Activated CD8-positive, alpha-beta memory T cell treated with anti-CD3 and anti-CD28 coated beads for 36 hours (primary cell): ENCODE measurements around the gene SLC5A9. TPM values are rescaled to one million over a fixed set of nuclear protein-coding genes. Genes with fewer than 3 reads are reported as not detected.

ENCODE experiments used
- CTCF ChIA-PET: fragments of 350-600 bp; sonication (Branson Sonifier 250); formaldehyde crosslinking; loops from one replicate; lab custom pipeline; 2021; ENCODE audit warnings: antibody characterized with exemption; lab: Charles Lee
- POLR2A ChIA-PET: fragments of 350-600 bp; sonication (Branson Sonifier 250); formaldehyde crosslinking; loops from one replicate; lab custom pipeline; 2021; ENCODE audit warnings: antibody characterized with exemption; lab: Charles Lee
- total RNA-seq, 2 experiments: library from RNA; stranded (reverse); gene quantifications; one replicate each; pipeline ENCODE4 v1.2.3, GENCODE V29; 2021

The SLC5A9 gene
- not detected for total RNA-seq

DNA sequence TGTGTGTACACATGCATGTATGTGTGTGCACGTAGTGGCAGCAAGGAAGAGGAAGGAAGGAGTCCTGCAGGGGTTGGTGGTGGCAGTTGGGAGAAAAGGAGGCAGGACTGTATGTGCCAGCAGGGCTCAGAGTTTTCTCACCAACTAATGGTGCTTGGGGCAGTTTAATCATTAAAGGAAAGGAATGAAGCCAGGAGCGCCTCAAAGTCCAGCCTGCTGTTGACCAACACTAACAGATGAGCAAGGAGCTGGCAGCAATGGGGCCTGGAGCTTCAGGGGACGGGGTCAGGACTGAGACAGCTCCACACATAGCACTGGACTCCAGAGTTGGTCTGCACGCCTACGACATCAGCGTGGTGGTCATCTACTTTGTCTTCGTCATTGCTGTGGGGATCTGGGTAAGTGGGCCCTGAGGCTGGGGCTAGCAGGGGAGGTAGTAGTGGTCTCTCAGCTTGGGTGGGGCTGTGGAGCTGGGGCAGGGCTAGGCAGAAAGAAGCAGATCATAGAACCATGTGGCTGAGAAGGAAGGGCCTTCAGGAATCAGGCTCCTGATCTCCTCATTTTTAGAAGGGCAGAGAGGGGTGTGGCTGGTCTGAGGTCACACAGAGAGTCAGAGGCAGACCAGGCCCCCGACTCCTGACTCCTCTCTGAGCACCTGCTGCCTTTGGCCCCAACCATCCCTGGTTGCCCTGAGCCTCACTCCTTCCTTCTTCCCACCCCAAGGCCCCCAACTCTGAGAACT is at the start of gene SLC5A9:
SLC5A9 (plus strand) TSS at position 216 of the 742 bp plus-strand sequence; CDS start at position 237, 21 bp downstream.
- POLR2A ChIA-PET = no interaction called here
- CTCF ChIA-PET = no interaction called here

- ChIA-PET POLR2A (no interaction called here), CTCF (no interaction called here)
Measured at GRCh38 chr1:48175116-48175515, 47.4 kb upstream of the SLC5A9 start.

DNA sequence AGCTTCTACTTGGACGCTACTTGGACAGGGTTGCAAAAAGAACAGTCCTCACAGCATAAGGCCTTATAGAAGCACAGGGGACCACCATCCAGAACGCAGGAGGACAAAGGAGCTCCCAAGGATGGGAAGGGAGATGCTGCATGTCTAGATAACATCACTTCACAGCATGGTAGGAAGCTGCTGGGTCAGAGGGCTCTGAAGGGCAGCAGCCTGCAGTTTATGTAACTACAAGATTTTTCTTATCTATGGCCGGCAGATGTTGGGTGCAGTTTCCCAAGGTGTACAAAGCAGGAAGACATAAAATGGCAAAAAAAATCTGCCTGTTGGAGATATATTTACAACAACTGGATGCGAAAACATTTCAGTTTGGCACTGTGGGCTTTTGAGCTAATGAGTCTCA is 45.3 kb upstream of the SLC5A9 start:
- CTCF ChIA-PET = no interaction called here
- POLR2A ChIA-PET = no interaction called here

DNA sequence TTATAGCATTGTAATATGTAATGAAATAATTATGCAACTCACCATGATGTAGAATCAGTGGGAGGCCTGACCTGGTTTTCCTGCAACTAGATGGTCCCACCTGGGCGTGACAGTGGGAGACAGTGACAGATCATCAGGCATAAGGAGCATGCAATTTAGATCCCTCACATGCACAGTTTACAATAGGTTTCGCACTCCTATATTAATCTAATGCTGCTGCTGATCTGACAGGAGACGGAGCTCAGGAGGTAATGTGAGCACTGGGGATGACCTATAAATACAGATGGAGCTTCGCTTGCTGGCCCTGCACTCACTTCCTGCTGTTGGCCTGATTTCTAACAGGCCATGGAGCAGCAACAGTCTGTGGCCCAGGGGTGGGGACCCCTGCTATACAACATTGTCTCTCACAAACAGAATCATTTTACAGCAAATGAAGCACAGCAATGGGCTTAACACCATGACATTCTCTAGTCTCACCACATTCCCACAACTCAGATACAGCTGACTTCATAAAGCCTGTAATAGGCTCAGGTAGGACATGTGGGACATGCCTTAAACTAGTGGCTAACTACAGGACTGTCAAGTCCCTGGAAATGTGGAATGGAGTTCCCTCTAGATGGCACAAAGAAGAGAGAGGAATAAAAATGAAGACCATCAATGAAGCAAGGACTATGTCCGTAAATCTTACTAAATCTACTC is 40.7 kb upstream of the SLC5A9 start:
- CTCF ChIA-PET = no interaction called here

DNA sequence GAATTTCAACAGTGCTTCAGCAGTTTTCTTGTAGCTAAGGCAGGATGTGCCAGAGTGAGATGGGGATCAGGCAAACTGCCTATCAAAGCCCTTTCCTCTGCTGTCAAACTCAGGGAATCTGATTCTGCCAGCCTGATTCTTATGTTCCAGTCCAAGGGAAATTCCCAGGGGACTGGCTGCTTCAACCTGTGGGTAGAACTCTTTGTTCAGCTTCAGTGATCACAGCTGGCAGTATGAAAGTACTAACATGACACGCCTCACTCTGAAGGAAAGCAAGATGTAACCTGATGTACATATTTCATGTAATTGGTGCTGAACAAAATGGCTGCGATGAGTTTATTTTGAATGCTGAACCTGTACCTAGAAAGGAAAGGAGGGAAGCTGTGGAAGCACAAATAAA is 40.1 kb upstream of the SLC5A9 start:
- ChIA-PET CTCF (no interaction called here), POLR2A (no interaction called here)

More for the DNA sequence above, 40.7 kb upstream of the SLC5A9 start:
- POLR2A ChIA-PET = no interaction called here

DNA sequence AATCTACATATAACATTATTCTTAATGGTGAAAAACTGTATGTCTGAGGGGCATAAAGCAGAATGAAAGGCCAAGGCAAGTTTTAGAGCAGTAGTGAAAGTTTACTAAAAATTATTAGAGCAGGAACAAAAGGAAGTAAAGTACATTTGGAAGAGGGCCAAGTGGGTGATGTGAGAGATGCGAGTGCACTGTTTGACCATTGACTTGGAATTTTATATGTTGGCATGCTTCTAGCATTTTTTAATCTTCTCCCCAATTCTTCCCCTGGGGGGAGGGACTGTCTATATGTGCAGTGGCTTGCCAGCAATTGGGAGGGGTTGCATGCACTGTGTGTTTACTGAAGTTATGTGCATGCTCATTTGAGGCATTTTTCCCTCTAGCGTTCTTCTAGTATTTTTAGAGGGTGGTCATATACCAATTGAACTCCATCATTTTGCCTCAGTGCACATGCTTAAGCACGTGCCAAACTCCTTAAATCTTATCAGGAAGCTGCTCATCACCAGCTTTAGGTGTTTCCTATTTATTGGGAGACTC is 36.1 kb upstream of the SLC5A9 start:
- CTCF ChIA-PET = no interaction called here
- POLR2A ChIA-PET = no interaction called here

- ChIA-PET POLR2A (no interaction called here), CTCF (no interaction called here)
Measured at GRCh38 chr1:48187969-48188563, 34.5 kb upstream of the SLC5A9 start.

DNA sequence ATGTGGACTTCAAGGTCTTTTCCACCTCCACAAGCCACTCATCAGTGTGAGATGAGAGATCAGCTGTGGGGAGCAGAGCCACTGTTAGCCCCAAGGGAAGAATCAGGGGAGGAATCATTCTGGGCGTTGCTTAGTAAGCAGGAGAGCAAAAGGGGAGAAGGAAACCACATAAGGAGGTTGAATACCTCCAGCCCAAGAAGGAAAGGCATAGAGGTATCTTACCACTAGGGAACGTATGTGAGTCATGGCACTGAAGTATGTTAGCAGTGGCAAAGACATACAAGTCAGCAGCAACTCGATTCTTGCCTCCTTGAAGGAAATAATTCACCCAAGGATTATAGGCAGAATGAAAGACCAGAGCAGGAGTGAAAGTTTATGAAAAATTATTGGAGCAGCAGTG is 31.6 kb upstream of the SLC5A9 start:
- POLR2A ChIA-PET = no interaction called here
- CTCF ChIA-PET = no interaction called here

DNA sequence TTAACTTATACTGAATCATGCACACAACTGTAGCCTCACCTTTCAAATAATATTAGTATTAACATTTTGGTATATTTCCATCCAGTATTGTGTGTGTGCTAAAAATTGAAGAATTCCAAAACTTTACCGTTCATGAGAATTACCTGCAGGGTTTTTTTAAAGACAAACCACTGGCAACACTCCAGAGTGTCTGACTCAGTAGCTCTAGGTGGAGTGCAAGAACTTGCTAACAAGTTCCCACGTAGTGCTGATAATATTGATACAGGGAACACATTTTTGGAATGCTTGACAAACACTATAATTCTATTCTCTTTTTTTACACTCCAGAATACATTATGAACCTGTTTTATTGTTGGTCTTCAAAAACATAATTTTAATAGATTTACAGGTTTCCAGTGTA is 27.7 kb upstream of the SLC5A9 start:
- ChIA-PET CTCF (no interaction called here), POLR2A (no interaction called here)

- ChIA-PET POLR2A (no interaction called here), CTCF (no interaction called here)
Measured at GRCh38 chr1:48196237-48196636, 26.3 kb upstream of the SLC5A9 start.

- ChIA-PET CTCF (interaction anchor here (1.3 kb wide), 1 partner anchor 89 kb away, joined by 4 read pairs; no protein-coding TSS in a partner anchor), POLR2A (no interaction called here)
Measured at GRCh38 chr1:48198970-48199369, 23.5 kb upstream of the SLC5A9 start.

- CTCF ChIA-PET = interaction anchor here (1.3 kb wide), 1 partner anchor 91 kb away, joined by 4 read pairs; no protein-coding TSS in a partner anchor
- POLR2A ChIA-PET = no interaction called here
Measured at GRCh38 chr1:48200166-48200900, 22.2 kb upstream of the SLC5A9 start.

GRCh38 chr1:48202030-48202752 is 20.3 kb upstream of the SLC5A9 start:
- POLR2A ChIA-PET = no interaction called here
- CTCF ChIA-PET = interaction anchor here (0.9 kb wide), 1 partner anchor 101 kb away, joined by 3 read pairs; no protein-coding TSS in a partner anchor

DNA sequence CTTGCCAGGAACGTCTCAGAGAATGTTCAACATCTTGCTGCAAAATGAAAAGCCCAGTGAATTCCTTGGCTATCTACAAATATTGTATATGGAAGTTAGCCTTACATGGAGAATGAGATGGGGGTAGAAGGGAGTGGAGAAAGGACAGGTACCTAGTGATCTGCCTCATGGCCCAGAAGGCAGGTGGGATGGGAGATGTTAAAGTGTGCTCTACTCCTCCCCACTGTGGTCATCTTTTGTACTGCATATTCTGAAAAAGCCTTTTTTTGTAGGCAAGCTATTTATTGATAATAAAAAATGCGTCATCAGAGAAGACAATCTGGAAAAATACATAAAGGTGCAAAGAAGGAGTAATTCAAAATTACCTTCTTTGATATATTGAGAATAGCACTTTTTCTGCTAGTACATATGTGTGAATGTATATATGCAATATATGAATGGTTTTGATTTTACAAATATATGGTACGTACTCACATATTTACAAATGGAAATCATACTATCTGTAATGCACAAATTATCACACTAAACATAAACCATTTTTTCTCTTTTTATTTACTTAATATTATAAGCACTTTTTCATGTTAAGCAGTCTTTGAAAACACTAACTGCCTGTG is 19.1 kb upstream of the SLC5A9 start:
- ChIA-PET CTCF (no interaction called here), POLR2A (no interaction called here)

GRCh38 chr1:48205522-48205921 is 17.0 kb upstream of the SLC5A9 start:
- CTCF ChIA-PET = no interaction called here
- POLR2A ChIA-PET = no interaction called here

GRCh38 chr1:48206371-48206770 is 16.1 kb upstream of the SLC5A9 start:
- ChIA-PET POLR2A (no interaction called here), CTCF (no interaction called here)

DNA sequence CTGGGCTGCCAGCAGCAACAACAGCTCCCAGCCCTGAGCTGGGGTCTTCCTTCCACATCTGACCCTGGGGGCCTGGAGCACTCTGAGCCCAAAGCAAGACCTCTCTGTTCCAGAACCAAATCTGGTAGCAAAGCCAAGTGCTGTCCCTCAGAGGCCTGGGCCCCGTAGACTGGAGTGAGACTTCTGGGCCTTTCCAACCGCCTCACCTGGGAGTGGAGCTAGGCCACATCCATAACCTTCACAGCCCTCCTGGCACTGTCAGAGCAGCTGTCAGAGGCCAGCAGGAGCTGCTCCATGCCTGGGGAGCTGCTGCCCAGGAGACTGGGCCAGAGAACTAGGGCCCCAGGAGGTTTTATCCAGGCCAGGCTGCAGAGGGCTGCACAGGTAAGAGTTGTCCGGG is 15.4 kb upstream of the SLC5A9 start:
- ChIA-PET CTCF (no interaction called here), POLR2A (no interaction called here)

GRCh38 chr1:48207536-48208075 is 14.9 kb upstream of the SLC5A9 start:
- ChIA-PET CTCF (no interaction called here), POLR2A (no interaction called here)
